NCI-H1694 treated with DMSO at 0.1 percent for 48 hours (cell line): ENCODE data around the gene ESR2.
"Not testable (repeated sequence)": the region's sequence is repeated elsewhere in the genome, so short reads cannot be mapped to it uniquely, and the experiment has no call there.

Experiments
- DNase-seq: peaks from one replicate; lab custom pipeline; 2025; lab: John Stamatoyannopoulos, UW

Gene ESR2

DNA sequence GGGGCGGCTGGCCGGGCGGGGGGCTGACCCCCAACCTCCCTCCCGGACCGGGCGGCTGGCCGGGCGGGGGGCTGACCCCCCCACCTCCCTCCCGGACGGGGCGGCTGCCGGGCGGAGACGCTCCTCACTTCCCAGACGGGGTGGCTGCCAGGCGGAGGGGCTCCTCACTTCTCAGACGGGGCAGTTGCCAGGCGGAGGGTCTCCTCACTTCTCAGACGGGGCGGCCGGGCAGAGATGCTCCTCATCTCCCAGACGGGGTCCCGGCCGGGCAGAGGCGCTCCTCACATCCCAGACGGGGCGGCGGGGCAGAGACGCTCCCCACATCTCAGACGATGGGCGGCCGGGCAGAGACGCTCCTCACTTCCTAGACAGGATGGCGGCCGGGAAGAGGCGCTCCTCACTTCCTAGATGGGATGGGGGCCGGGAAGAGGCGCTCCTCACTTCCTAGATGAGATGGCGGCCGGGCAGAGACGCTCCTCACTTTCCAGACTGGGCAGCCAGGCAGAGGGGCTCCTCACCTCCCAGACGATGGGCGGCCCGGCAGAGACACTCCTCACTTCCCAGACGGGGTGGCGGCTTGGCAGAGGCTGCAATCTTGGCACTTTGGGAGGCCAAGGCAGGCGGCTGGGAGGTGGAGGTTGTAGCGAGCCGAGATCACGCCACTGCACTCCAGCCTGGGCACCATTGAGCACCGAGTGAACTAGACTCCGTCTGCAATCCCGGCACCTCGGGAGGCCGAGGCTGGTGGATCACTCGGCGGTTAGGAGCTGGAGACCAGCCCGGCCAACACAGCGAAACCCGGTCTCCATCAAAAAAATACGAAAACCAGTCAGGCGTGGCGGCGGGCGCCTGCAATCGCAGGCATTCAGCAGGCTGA, 256.1 kb downstream of the ESR2 start:
- DNase-seq: not testable (repeated sequence)

GRCh38 chr14:64035143-64035542, 259.0 kb downstream of the ESR2 start:
- no peak for DNase-seq
